NT2/D1 (cell line): ENCODE results near the gene NIPAL3.

Experiments used
- SUZ12 ChIP-seq: IDR thresholded peaks from 2 replicates; pipeline ENCODE4 v1.6.1; 2011; ENCODE audit not compliant: insufficient read length, insufficient read depth; ENCODE audit errors: extremely low read depth
- YY1 ChIP-seq: IDR thresholded peaks from 2 replicates; pipeline ENCODE4 v1.6.1; 2011; ENCODE audit not compliant: insufficient read length, insufficient read depth
- ZNF274 ChIP-seq: IDR thresholded peaks from 2 replicates; pipeline ENCODE4 v1.6.1; 2011; ENCODE audit warnings: mild to moderate bottlenecking, low read depth, low read length

- TF ChIP-seq YY1 = no peak
- no peak for TF ChIP-seq ZNF274
- no peak for TF ChIP-seq SUZ12
Measured at GRCh38 chr1:24412408-24412807, 3.2 kb upstream of the NIPAL3 start.
